DMS 273 (cell line): ENCODE results near the gene FBXL2.
"Not testable (repeated sequence)": the region's sequence is repeated elsewhere in the genome, so short reads cannot be mapped to it uniquely, and the experiment has no call there.

ENCODE experiments used
- DNase-seq: peaks from one replicate; lab custom pipeline; 2025; ENCODE audit not compliant: unreplicated experiment; lab: John Stamatoyannopoulos, UW

FBXL2 gene

GRCh38 chr3:33426630-33427317 is 149.5 kb downstream of the FBXL2 start:
- DNase-seq: peak; percentile 9

- DNase-seq: no peak
These were observed 151.5 kb downstream of the FBXL2 start for GRCh38 chr3:33428734-33429133.

DNA sequence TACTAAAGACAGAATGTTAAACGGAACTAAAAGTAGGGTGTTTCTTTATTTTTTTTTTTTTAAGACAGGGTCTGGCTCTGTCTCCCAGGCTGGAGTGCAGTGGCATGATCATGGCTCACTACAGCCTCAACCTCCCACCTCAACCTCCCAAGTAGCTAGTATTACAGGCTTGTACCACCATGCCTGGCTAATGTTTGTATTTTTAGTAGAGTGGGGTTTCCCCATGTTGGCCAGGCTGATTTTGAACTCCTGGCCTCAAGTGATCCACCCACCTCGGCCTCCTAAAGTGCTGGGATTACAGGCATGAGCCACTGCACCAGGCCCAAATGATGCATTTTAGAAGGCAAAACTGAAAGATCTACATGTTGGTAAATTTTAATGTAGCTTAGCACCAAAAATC is 152.1 kb downstream of the FBXL2 start:
- not testable (repeated sequence) for DNase-seq

- DNase-seq: no peak
These were observed 152.8 kb downstream of the FBXL2 start for GRCh38 chr3:33430061-33430460.

DNA sequence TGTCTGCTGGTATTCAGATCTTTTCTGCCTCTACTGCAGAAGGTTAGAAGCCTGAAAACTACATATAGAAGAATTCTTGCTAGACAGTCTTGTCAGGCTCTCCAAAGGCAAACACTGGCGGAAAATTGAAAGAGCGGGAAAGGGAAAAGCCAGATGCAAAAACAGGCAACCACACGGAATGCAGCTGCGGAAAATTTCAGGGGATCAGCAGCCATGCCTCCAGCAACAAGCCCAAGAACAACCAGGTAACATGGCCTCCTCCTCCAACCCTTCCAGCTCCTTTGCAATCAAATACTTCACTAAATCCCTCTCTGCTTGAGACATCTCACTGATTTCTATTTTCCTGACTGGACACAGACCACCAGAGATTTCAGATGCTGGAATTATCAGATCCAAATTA is 153.3 kb downstream of the FBXL2 start:
- DNase-seq: no peak

- no peak for DNase-seq
These were observed 156.6 kb downstream of the FBXL2 start for GRCh38 chr3:33433843-33434242.
